Spleen (tissue), 7 donors: ENCODE measurements around the gene ARHGAP28.

Experiments used
- POLR2A ChIP-seq, 3 donors: fragments of 450-650 bp; IDR thresholded peaks; one replicate each; pipeline ENCODE4 v1.5.1; 2017; ENCODE audit warnings: antibody characterized with exemption in 3 of 3, mild to moderate bottlenecking in 1 of 3
- POLR2AphosphoS5 ChIP-seq, 3 donors: sonication (generic); formaldehyde crosslinking; IDR thresholded peaks; one replicate each; pipeline ENCODE4 v1.5.1; 2017; ENCODE audit warnings: antibody characterized with exemption in 3 of 3
- TF ChIP-seq, protein P1 (sequence below), 11 experiments: fragments of 200-600 bp in 7 of 11; fragments of 450-650 bp in 4 of 11; sonication (generic) in 4 of 11; IDR thresholded peaks in 8 of 11; conservative IDR thresholded peaks in 3 of 11; 1 replicate in 7 of 11; 2 replicates in 4 of 11; pipeline versions ENCODE4 v1.4.0 to v1.8.0; 2016 to 2021; ENCODE audit warnings: antibody characterized with exemption in 11 of 11, inconsistent platforms in 4 of 11, mild to moderate bottlenecking in 1 of 11
- donor health status: DM: no; HTN: no; CAD: no; lungs with moderate emphysema.
- donor health status: DM: no; HTN: no; CAD: no.
- donor health status: DM: no; HTN: no; CAD: no.

DNA sequence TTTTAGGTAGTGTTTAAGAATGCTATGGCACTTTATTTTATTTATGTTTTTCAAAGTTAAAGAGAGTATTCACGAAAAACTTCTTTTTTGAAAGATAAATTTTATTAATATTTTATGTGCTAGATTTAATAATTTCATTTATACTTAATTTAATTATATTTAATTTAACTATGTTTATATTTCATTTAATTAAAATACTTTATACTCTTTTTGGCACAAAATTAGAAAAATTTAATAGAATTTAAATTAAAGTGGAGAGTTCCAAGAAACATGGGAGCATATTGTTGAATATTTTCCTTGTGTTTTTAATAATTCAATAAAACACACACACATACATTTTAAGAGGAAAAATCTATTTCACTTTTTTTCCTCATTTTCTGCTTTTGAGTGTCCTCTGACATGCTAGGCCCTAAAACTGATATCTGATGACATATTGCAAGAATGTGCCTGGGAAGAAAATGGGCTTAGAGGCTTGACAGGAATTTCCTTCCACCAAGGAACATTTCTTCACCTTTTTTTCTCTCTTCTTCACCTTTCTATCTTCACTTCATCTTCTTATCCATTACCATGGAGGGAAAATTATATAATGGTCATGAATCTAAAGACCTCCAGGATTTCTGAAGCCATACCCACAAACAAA, 15.4 kb downstream of the ARHGAP28 start:
- TF ChIP-seq, protein P1, sequence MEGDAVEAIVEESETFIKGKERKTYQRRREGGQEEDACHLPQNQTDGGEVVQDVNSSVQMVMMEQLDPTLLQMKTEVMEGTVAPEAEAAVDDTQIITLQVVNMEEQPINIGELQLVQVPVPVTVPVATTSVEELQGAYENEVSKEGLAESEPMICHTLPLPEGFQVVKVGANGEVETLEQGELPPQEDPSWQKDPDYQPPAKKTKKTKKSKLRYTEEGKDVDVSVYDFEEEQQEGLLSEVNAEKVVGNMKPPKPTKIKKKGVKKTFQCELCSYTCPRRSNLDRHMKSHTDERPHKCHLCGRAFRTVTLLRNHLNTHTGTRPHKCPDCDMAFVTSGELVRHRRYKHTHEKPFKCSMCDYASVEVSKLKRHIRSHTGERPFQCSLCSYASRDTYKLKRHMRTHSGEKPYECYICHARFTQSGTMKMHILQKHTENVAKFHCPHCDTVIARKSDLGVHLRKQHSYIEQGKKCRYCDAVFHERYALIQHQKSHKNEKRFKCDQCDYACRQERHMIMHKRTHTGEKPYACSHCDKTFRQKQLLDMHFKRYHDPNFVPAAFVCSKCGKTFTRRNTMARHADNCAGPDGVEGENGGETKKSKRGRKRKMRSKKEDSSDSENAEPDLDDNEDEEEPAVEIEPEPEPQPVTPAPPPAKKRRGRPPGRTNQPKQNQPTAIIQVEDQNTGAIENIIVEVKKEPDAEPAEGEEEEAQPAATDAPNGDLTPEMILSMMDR (IDR thresholded peaks at IDR 0.05 in 8 of 11, conservative IDR thresholded peaks at IDR 0.05 in 3 of 11) = no peak
- TF ChIP-seq POLR2A (IDR thresholded peaks at IDR 0.05) (no peak), POLR2AphosphoS5 (IDR thresholded peaks at IDR 0.05) (no peak)
